CD4-positive, alpha-beta T cell (primary cell): ENCODE data around the gene FBXO24. TPM values are rescaled to one million over a fixed set of nuclear protein-coding genes. Genes with fewer than 3 reads are reported as not detected.
A peak's percentile ranks its signal among the peaks of the same experiment; 100 is the strongest.

Source experiments
- ATAC-seq: fragments of 200-7000 bp; cut with Tn5 transposase; one replicate; pipeline ENCODE4 v1.10.0; 2022; ENCODE audit warnings: mild to moderate bottlenecking; ENCODE audit not compliant: poor library complexity
- CTCF ChIA-PET: fragments of 350-600 bp; sonication (Branson Sonifier 250); formaldehyde crosslinking; loops from one replicate; lab custom pipeline; 2021; ENCODE audit warnings: antibody characterized with exemption, inconsistent platforms; lab: Charles Lee
- POLR2A ChIA-PET: fragments of 350-600 bp; sonication (Branson Sonifier 250); formaldehyde crosslinking; loops from one replicate; lab custom pipeline; 2021; ENCODE audit warnings: antibody characterized with exemption, inconsistent platforms; lab: Charles Lee
- DNase-seq, 14 experiments: peaks; one replicate each; pipeline ENCODE4 v3.0.0-alpha.2; 2013 to 2020; ENCODE audit warnings: mixed read lengths in 2 of 14
- H3K27ac ChIP-seq, 2 donors: one replicate each; pipeline versions ENCODE4 v1.5.1 to v1.7.0; 2013; ENCODE audit warnings: low read length in 2 of 2, low read depth in 1 of 2, mild to moderate bottlenecking in 1 of 2
- H3K27me3 ChIP-seq, 2 experiments: 1 replicate in 1 of 2; 2 replicates in 1 of 2; pipeline versions ENCODE4 v1.6.1 to v1.7.0; 2013; ENCODE audit warnings: low read length in 2 of 2, control low read depth in 1 of 2, mild to moderate bottlenecking in 1 of 2, moderate library complexity in 1 of 2; ENCODE audit not compliant: insufficient read depth in 2 of 2, control insufficient read depth in 1 of 2
- H3K36me3 ChIP-seq: one replicate; pipeline ENCODE4 v1.6.1; 2013; ENCODE audit warnings: low read length, control low read depth; ENCODE audit not compliant: insufficient read depth
- H3K4me1 ChIP-seq: one replicate; pipeline ENCODE4 v1.6.1; 2013; ENCODE audit warnings: low read length, control low read depth; ENCODE audit not compliant: insufficient read depth
- H3K4me3 ChIP-seq: one replicate; pipeline ENCODE4 v1.5.1; 2013; ENCODE audit warnings: mild to moderate bottlenecking, low read length, moderate library complexity
- H3K9me3 ChIP-seq, 2 experiments: 1 replicate in 1 of 2; 2 replicates in 1 of 2; pipeline versions ENCODE4 v1.6.1 to v1.7.0; 2013; ENCODE audit warnings: low read length in 2 of 2, mild to moderate bottlenecking in 2 of 2, control low read depth in 1 of 2, moderate library complexity in 1 of 2; ENCODE audit not compliant: control insufficient read depth in 1 of 2, insufficient read depth in 1 of 2
- H3K27ac Mint-ChIP-seq: one replicate; pipeline ENCODE4 v1.8.0; 2020; ENCODE audit warnings: mixed read lengths
- H3K27me3 Mint-ChIP-seq: one replicate; pipeline ENCODE4 v1.8.0; 2021; ENCODE audit warnings: mixed read lengths
- H3K36me3 Mint-ChIP-seq: one replicate; pipeline ENCODE4 v1.8.0; 2021; ENCODE audit warnings: low read depth, mixed read lengths
- H3K4me1 Mint-ChIP-seq: one replicate; pipeline ENCODE4 v1.8.0; 2021; ENCODE audit warnings: low read depth, mixed read lengths
- H3K4me3 Mint-ChIP-seq: one replicate; pipeline ENCODE4 v1.8.0; 2020; ENCODE audit warnings: mild to moderate bottlenecking, mixed read lengths
- H3K9me3 Mint-ChIP-seq: one replicate; pipeline ENCODE4 v1.8.0; 2020; ENCODE audit warnings: mixed read lengths
- CTCF ChIP-seq: fragments of 200-600 bp; IDR thresholded peaks from one replicate; pipeline ENCODE4 v1.8.0; 2022; ENCODE audit warnings: antibody characterized with exemption, mild to moderate bottlenecking
- intact Hi-C, 2 experiments: fragments of 100-400 bp; cut with DNase I in 1 of 2; cut with micrococcal nuclease in 1 of 2; formaldehyde crosslinking; loops; one replicate each; pipeline versions ENCODE4 v1.15.1 to v1.9.0; 2023 to 2025; cut with DNase I, micrococcal nuclease
- total RNA-seq, 174 experiments: library from RNA in 2 of 174; stranded (reverse) in 2 of 174; gene quantifications; one replicate each; pipeline ENCODE4 v1.2.3 and lab custom pipeline; 2021 to 2026

Gene FBXO24
- total RNA-seq, 2 experiments from 2014 or later: 0.66 to 0.78 TPM

GRCh38 chr7:100567751-100568175 is 18.4 kb upstream of the FBXO24 start:
- POLR2A ChIA-PET: interaction anchor here (1.4 to 6.6 kb wide), 2 partner anchors 17 to 139 kb away, joined by 4 to 92 read pairs; partner anchors contain the start of genes FBXO24, LRCH4 and ZCWPW1
- DNase-seq (no peak), ATAC-seq (no peak)
- Mint-ChIP-seq H3K27ac (peak overlapping the region; percentile 42), H3K27me3 (no peaks in the 10 kb centered on the region), H3K4me3 (no peak overlapping the region), H3K4me1 (peaks cover 41% of the 10 kb centered on the region), H3K9me3 (no peaks in the 10 kb centered on the region), H3K36me3 (peaks cover 26% of the 10 kb centered on the region)
- CTCF ChIA-PET: interaction anchor here (2.1 kb wide), 1 partner anchor 8 kb away, joined by 8 read pairs; no protein-coding TSS in a partner anchor
- intact Hi-C loops: no loop called here
- no peak overlapping the region for H3K4me3 ChIP-seq
- no peak for TF ChIP-seq CTCF
- no peaks in the 10 kb centered on the region for H3K27me3 ChIP-seq
- peaks cover 62% of the 10 kb centered on the region for H3K4me1 ChIP-seq
- no peaks in the 10 kb centered on the region for H3K9me3 ChIP-seq
- peak overlapping the region; percentile 23 to 34 for H3K27ac ChIP-seq
- peaks cover 23% of the 10 kb centered on the region for H3K36me3 ChIP-seq

GRCh38 chr7:100568176-100568895 is 17.8 kb upstream of the FBXO24 start:
- H3K36me3 ChIP-seq: peaks cover 21% of the 10 kb centered on the region
- Mint-ChIP-seq H3K9me3 (no peaks in the 10 kb centered on the region), H3K27ac (peak overlapping the region; percentile 72), H3K4me3 (no peak overlapping the region), H3K36me3 (peaks cover 22% of the 10 kb centered on the region), H3K27me3 (no peaks in the 10 kb centered on the region), H3K4me1 (peaks cover 41% of the 10 kb centered on the region)
- H3K4me3 ChIP-seq: no peak overlapping the region
- no peak for TF ChIP-seq CTCF
- H3K27ac ChIP-seq: peak overlapping the region in 1 of 2 donors; percentile 66
- intact Hi-C loops: no loop called here
- ChIA-PET CTCF (interaction anchor here (1.1 to 2.1 kb wide), 2 partner anchors 8 to 21 kb away, joined by 5 to 8 read pairs; no protein-coding TSS in a partner anchor), POLR2A (interaction anchor here (0.6 to 6.6 kb wide), 6 partner anchors 17 to 140 kb away, joined by 3 to 92 read pairs (median 4); partner anchors contain the start of genes FBXO24, LRCH4 and ZCWPW1)
- H3K9me3 ChIP-seq: no peaks in the 10 kb centered on the region
- ATAC-seq (no peak), DNase-seq (no peak)
- no peaks in the 10 kb centered on the region for H3K27me3 ChIP-seq
- H3K4me1 ChIP-seq: peaks cover 63% of the 10 kb centered on the region

GRCh38 chr7:100568896-100569844 is 17.0 kb upstream of the FBXO24 start:
- H3K27me3 ChIP-seq: no peaks in the 10 kb centered on the region
- peaks cover 56% of the 10 kb centered on the region for H3K4me1 ChIP-seq
- Mint-ChIP-seq H3K4me1 (peaks cover 34% of the 10 kb centered on the region), H3K9me3 (no peaks in the 10 kb centered on the region), H3K27ac (peak overlapping the region; percentile 72), H3K4me3 (peak overlapping the region; percentile 62), H3K27me3 (no peaks in the 10 kb centered on the region), H3K36me3 (peaks cover 16% of the 10 kb centered on the region)
- H3K27ac ChIP-seq: peak overlapping the region; percentile 22 to 66
- ATAC-seq (peak; percentile 28), DNase-seq (peak in 10 of 14 experiments; percentile 30 to 74 (median 50))
- H3K36me3 ChIP-seq: peaks cover 24% of the 10 kb centered on the region
- TF ChIP-seq CTCF: peak; percentile 45
- ChIA-PET POLR2A (interaction anchor here (0.6 to 6.6 kb wide), 7 partner anchors 16 to 403 kb away, joined by 3 to 92 read pairs (median 4); partner anchors contain the start of genes FBXO24, LRCH4 and ZCWPW1), CTCF (interaction anchor here (0.6 to 2.1 kb wide), 4 partner anchors 9 to 23 kb away, joined by 3 to 8 read pairs (median 4); partner anchors contain the start of genes FBXO24 and LRCH4)
- H3K9me3 ChIP-seq: no peaks in the 10 kb centered on the region
- intact Hi-C loops: no loop called here
- H3K4me3 ChIP-seq: peak overlapping the region; percentile 46
